Testis (tissue), 2 donors: ENCODE measurements around the gene SLC39A3.

Source experiments
- CTCF ChIP-seq, 3 experiments: fragments of 450-650 bp in 2 of 3; fragments of 200-600 bp in 1 of 3; sonication (generic) in 1 of 3; IDR thresholded peaks; one replicate each; pipeline ENCODE4 v1.5.1; 2016 to 2019; ENCODE audit warnings: antibody characterized with exemption in 3 of 3, mild to moderate bottlenecking in 2 of 3, moderate library complexity in 1 of 3
- POLR2A ChIP-seq: fragments of 450-650 bp; IDR thresholded peaks from one replicate; pipeline ENCODE4 v1.6.1; 2017; ENCODE audit warnings: antibody characterized with exemption, mild to moderate bottlenecking, moderate library complexity

DNA sequence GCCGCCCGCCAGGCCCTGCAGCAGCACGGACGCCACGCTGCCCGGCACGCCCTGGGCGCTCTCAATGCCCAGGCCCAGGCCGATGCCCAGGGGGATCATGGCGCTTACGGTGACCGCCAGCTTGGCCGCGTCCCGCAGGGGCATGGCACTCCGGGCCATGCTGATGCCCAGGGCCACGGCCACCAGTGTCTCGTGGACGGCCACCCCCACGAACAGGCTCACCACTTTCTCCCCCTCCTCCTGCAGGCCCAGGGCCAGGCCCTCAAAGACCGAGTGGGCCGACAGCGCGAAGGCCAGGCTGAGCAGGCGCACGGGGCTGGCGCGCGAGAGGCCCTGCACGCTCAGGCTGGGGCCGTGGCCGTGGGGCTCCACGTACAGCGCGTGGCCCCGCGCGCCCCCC lies 6.9 kb downstream of the SLC39A3 start:
- TF ChIP-seq CTCF (IDR thresholded peaks at IDR 0.05) (no peak), POLR2A (no peak)
